ENCODE data around the gene PIKFYVE. TPM values are rescaled to one million over a fixed set of nuclear protein-coding genes. Genes with fewer than 3 reads are reported as not detected.
"Not testable (repeated sequence)": the region's sequence is repeated elsewhere in the genome, so short reads cannot be mapped to it uniquely, and the experiment has no call there.

PIKFYVE gene
- total RNA-seq, 4 donors from 2014 or later, result 10.5 to 25.7 (median 12.5) TPM

GRCh38 chr2:208389940-208390339 lies 123.9 kb downstream of the PIKFYVE start:
- WGBS, 2 donors, result 78 to 82% methylated on average over 3 of the region's 3 CpGs
- intact Hi-C loops (cut with DNase I), result no loop called here
- no peak for TF ChIP-seq CTCF (IDR thresholded peaks at IDR 0.05)
- no peak for DNase-seq
- Histone ChIP-seq H3K4me1 (no peaks in the 10 kb centered on the region), H3K27me3 (no peaks in the 10 kb centered on the region), H3K9me3 (peaks cover 0 to 13% (median 0%) of the 10 kb centered on the region in 3 donors), H3K4me3 (no peak overlapping the region), H3K27ac (no peak overlapping the region), H3K36me3 (no peaks in the 10 kb centered on the region)

GRCh38 chr2:208392300-208392699 lies 126.2 kb downstream of the PIKFYVE start:
- 65% methylated on average over 2 to 3 of the region's 3 CpGs for WGBS, 2 donors
- H3K27ac ChIP-seq, result no peak overlapping the region
- intact Hi-C loops (cut with DNase I), result no loop called here
- no peaks in the 10 kb centered on the region for H3K4me1 ChIP-seq
- no peaks in the 10 kb centered on the region for H3K36me3 ChIP-seq
- H3K4me3 ChIP-seq, result no peak overlapping the region
- peaks cover 0 to 15% (median 0%) of the 10 kb centered on the region in 3 donors for H3K9me3 ChIP-seq
- DNase-seq, result no peak
- TF ChIP-seq POLR2A (IDR thresholded peaks at IDR 0.05) (no peak), CTCF (IDR thresholded peaks at IDR 0.05) (no peak)
- peaks cover 0 to 6% (median 0%) of the 10 kb centered on the region in 4 donors for H3K27me3 ChIP-seq

- H3K36me3 ChIP-seq; DNase-seq; H3K27ac ChIP-seq; H3K4me1 ChIP-seq; H3K4me3 ChIP-seq; intact Hi-C loops (cut with DNase I): not testable (repeated sequence)
- 93% methylated on average over 4 of the region's 4 CpGs for WGBS, 2 donors
- H3K9me3 ChIP-seq, result peaks cover 0 to 15% (median 0%) of the 10 kb centered on the region in 3 donors
- H3K27me3 ChIP-seq, result peaks cover 0 to 30% (median 0%) of the 10 kb centered on the region in 4 donors
Measured at GRCh38 chr2:208396796-208397195, 130.7 kb downstream of the PIKFYVE start.

- H3K27ac ChIP-seq, result no peak overlapping the region
- peaks cover 0 to 10% (median 0%) of the 10 kb centered on the region in 3 donors for H3K9me3 ChIP-seq
- DNase-seq, result no peak
- TF ChIP-seq POLR2A (IDR thresholded peaks at IDR 0.05), result no peak
- no peak for TF ChIP-seq CTCF (IDR thresholded peaks at IDR 0.05)
- intact Hi-C loops (cut with DNase I), result no loop called here
- no peaks in the 10 kb centered on the region for H3K36me3 ChIP-seq
- H3K4me3 ChIP-seq, result no peak overlapping the region
- 25 to 36% methylated on average over 1 of the region's 1 CpG for WGBS, 2 donors
- H3K27me3 ChIP-seq, result peaks cover 0 to 55% (median 0%) of the 10 kb centered on the region in 4 donors
- no peaks in the 10 kb centered on the region for H3K4me1 ChIP-seq
Measured at GRCh38 chr2:208399201-208399600, 133.1 kb downstream of the PIKFYVE start.

GRCh38 chr2:208406474-208407451 lies 140.7 kb downstream of the PIKFYVE start, which contains the start of gene PTH2R:
PTH2R (plus strand) TSS chr2:208406792; CDS start chr2:208407044, 252 bp downstream.
- 13 to 14% methylated on average over 27 to 48 of the region's 82 CpGs for WGBS, 2 donors
- Histone ChIP-seq H3K27ac (no peak within 1 kb of the TSS), H3K9me3 (no peaks in the 10 kb centered on the region), H3K4me3 (peak within 1 kb of the TSS in 3 of 4 donors; percentile 7 to 43 (median 33)), H3K27me3 (peaks cover 0 to 92% (median 5%) of the 10 kb centered on the region in 4 donors), H3K36me3 (no peaks in the 10 kb centered on the region), H3K4me1 (peaks cover 6 to 15% (median 10%) of the 10 kb centered on the region in 3 donors)
- intact Hi-C loops (cut with DNase I), result no loop called here
- TF ChIP-seq CTCF (IDR thresholded peaks at IDR 0.05), result no peak
- no peak for TF ChIP-seq POLR2A (IDR thresholded peaks at IDR 0.05)
- DNase-seq, result no peak
